G401.6 (cell line): ENCODE data around the gene ZNF438.
"Not testable (repeated sequence)": the region's sequence is repeated elsewhere in the genome, so short reads cannot be mapped to it uniquely, and the experiment has no call there.

Experiments used
- FAIRE-seq: peaks from 2 replicates; lab custom pipeline; 2012; peaks lifted over from hg19 to GRCh38; lab: Jason Lieb, UNC

Gene ZNF438

GRCh38 chr10:30798646-30799185 lies 232.9 kb downstream of the ZNF438 start:
- no peak for FAIRE-seq

GRCh38 chr10:30795024-30795423 lies 236.6 kb downstream of the ZNF438 start:
- FAIRE-seq, result not testable (repeated sequence)
